ENCODE results near the gene SELENOI. TPM values are rescaled to one million over a fixed set of nuclear protein-coding genes. Genes with fewer than 3 reads are reported as not detected.

Gene SELENOI
- polyA plus RNA-seq, 1 donor (not counting 4 experiments of a cell fraction or from before 2014, with no cell fraction given) = 38.1 TPM

- Histone ChIP-seq H4K20me1 (ENCODE audit: control insufficient read depth, extremely low read depth, insufficient read depth, low read length) (peaks cover under 1% of the 10 kb centered on the region), H3K4me2 (ENCODE audit: control insufficient read depth, extremely low read depth, insufficient read depth, low read depth, low read length) (peak overlapping the region; percentile 67), H2AFZ (ENCODE audit: control insufficient read depth, low read length) (no peak overlapping the region), H3K4me3 (ENCODE audit: control insufficient read depth in 2 of 3, extremely low read depth in 1 of 3, insufficient read depth in 2 of 3, low read depth in 1 of 3, low read length in 3 of 3) (no peak overlapping the region), H3K4me1 (ENCODE audit: control insufficient read depth, extremely low read depth, insufficient read depth, low read length) (peaks cover 53% of the 10 kb centered on the region), H3K27me3 (ENCODE audit: control insufficient read depth, extremely low read depth, insufficient read depth, low read length) (no peaks in the 10 kb centered on the region), H3K9ac (ENCODE audit: control insufficient read depth, extremely low read depth, insufficient read depth, low read length) (no peak overlapping the region), H3K79me2 (ENCODE audit: control insufficient read depth, insufficient read depth, low read length) (peaks cover 86% of the 10 kb centered on the region), H3K9me3 (ENCODE audit: control insufficient read depth, low read depth, low read length) (no peaks in the 10 kb centered on the region), H3K9me1 (ENCODE audit: control insufficient read depth, extremely low read depth, insufficient read depth, low read length) (no peaks in the 10 kb centered on the region), H3K27ac (ENCODE audit: control insufficient read depth, insufficient read depth, low read length) (peak overlapping the region; percentile 81), H3K36me3 (ENCODE audit: control insufficient read depth in 2 of 2, extremely low read depth in 1 of 2, insufficient read depth in 2 of 2, low read length in 2 of 2) (peaks cover 0 to 2% of the 10 kb centered on the region in 2 experiments)
- FAIRE-seq (no peak), DNase-seq (ENCODE audit: low read depth, low spot score) (no peak)
- TF ChIP-seq EZH2 (IDR thresholded peaks at IDR 0.05; ENCODE audit: low read length) (no peak), CTCF (optimal IDR thresholded peaks at IDR 0.05 in 1 of 3, IDR thresholded peaks at IDR 0.05 in 1 of 3, conservative IDR thresholded peaks at IDR 0.05 in 1 of 3; ENCODE audit: extremely low read depth in 1 of 3, insufficient read depth in 2 of 3, low read length in 3 of 3) (no peak)
- dilution Hi-C loops (cut with MboI; ENCODE audit: extremely low pct_ligation_motif_present, low sequenced_read_pairs) = no loop called here
Measured at GRCh38 chr2:26356771-26357170, 10.8 kb downstream of the SELENOI start.

- no peak for DNase-seq (ENCODE audit: low read depth, low spot score)
- no peak overlapping the region for H3K4me2 ChIP-seq (ENCODE audit: control insufficient read depth, extremely low read depth, insufficient read depth, low read depth, low read length)
- peaks cover 83% of the 10 kb centered on the region for H3K79me2 ChIP-seq (ENCODE audit: control insufficient read depth, insufficient read depth, low read length)
- no peak for FAIRE-seq
- H3K4me3 ChIP-seq (ENCODE audit: control insufficient read depth in 2 of 3, extremely low read depth in 1 of 3, insufficient read depth in 2 of 3, low read depth in 1 of 3, low read length in 3 of 3) = no peak overlapping the region
- H2AFZ ChIP-seq (ENCODE audit: control insufficient read depth, low read length) = no peak overlapping the region
- H3K27me3 ChIP-seq (ENCODE audit: control insufficient read depth, extremely low read depth, insufficient read depth, low read length) = no peaks in the 10 kb centered on the region
- no peak overlapping the region for H3K27ac ChIP-seq (ENCODE audit: control insufficient read depth, insufficient read depth, low read length)
- H4K20me1 ChIP-seq (ENCODE audit: control insufficient read depth, extremely low read depth, insufficient read depth, low read length) = peaks cover 10% of the 10 kb centered on the region
- H3K9me3 ChIP-seq (ENCODE audit: control insufficient read depth, low read depth, low read length) = no peaks in the 10 kb centered on the region
- no peaks in the 10 kb centered on the region for H3K9me1 ChIP-seq (ENCODE audit: control insufficient read depth, extremely low read depth, insufficient read depth, low read length)
- no peaks in the 10 kb centered on the region for H3K36me3 ChIP-seq (ENCODE audit: control insufficient read depth in 2 of 2, extremely low read depth in 1 of 2, insufficient read depth in 2 of 2, low read length in 2 of 2)
- dilution Hi-C loops (cut with MboI; ENCODE audit: extremely low pct_ligation_motif_present, low sequenced_read_pairs) = no loop called here
- peaks cover 48% of the 10 kb centered on the region for H3K4me1 ChIP-seq (ENCODE audit: control insufficient read depth, extremely low read depth, insufficient read depth, low read length)
- no peak for TF ChIP-seq CTCF (optimal IDR thresholded peaks at IDR 0.05 in 1 of 3, IDR thresholded peaks at IDR 0.05 in 1 of 3, conservative IDR thresholded peaks at IDR 0.05 in 1 of 3; ENCODE audit: extremely low read depth in 1 of 3, insufficient read depth in 2 of 3, low read length in 3 of 3)
- no peak for TF ChIP-seq EZH2 (IDR thresholded peaks at IDR 0.05; ENCODE audit: low read length)
- H3K9ac ChIP-seq (ENCODE audit: control insufficient read depth, extremely low read depth, insufficient read depth, low read length) = no peak overlapping the region
Measured at GRCh38 chr2:26359886-26360473, 14.0 kb downstream of the SELENOI start.

All from keratinocyte (primary cell).